Heart left ventricle (tissue), 13 donors: ENCODE data around the gene TPP2.

ENCODE experiments used
- POLR2A ChIP-seq, 2 donors: fragments of 450-650 bp; IDR thresholded peaks; one replicate each; pipeline ENCODE4 v1.6.1; 2017; ENCODE audit warnings: antibody characterized with exemption in 2 of 2, mild to moderate bottlenecking in 2 of 2, moderate library complexity in 2 of 2
- TF ChIP-seq, protein P1 (sequence below), 12 donors: fragments of 200-600 bp; sonication (generic) in 4 of 12; IDR thresholded peaks; one replicate each; pipeline versions ENCODE4 v1.5.0 to v1.8.0; 2018 to 2022; ENCODE audit warnings: antibody characterized with exemption in 12 of 12, mild to moderate bottlenecking in 5 of 12
- donor health status: ischemic (EF 13 %, LVEDD 7.1; RV severe dilation, severe dysfunction).
- donor health status: DM: no; HTN: yes; CAD: no.
- donor health status: DM: no; HTN: no; CAD: no.
- donor health status: ischemic (EF 25% LVEDD 6.9; RV normal size, moderate dysfunction).
- donor health status: ischemic (EF 25% LVEDD 5.7; RV mildly dilated, moderate dysfunction).
- donor health status: ischemic (EF 35%, LVEDD 5.7; RV mildly dilated, moderate dysfunction).
- donor health status: nonischemic (EF 11% LVEDD 7.7; RV severe dilation, severe dysfunction).
- donor health status: DM: yes; HTN: yes; CAD: no.
- donor health status: PGD.
- donor health status: ischemic (EF 29% LVEDD 5.4; RV normal size, mild dysfunction).
- donor health status: nonischemic (EF 23%, LVEDD 6.1; RV moderate dilation, normal function).

DNA sequence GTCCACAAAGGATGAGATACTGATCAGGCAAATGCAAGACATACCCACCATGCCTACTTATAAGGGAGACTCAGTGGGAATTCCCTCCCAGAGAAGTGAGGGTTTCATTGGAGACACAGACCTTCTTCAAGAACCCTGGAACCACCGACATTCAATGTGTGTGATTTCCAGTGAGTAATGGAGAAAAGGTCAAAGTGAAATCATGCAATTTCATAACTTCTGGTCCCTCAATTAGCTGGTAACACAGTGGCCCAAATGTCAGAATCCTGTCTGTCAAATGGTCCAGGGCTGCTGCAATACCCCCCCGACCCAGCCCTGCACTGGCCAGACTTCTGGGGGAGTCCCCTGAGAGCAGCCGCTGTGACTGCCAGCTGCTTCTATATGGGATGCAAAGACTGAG lies 102.7 kb downstream of the TPP2 start:
- TF ChIP-seq, protein P1, sequence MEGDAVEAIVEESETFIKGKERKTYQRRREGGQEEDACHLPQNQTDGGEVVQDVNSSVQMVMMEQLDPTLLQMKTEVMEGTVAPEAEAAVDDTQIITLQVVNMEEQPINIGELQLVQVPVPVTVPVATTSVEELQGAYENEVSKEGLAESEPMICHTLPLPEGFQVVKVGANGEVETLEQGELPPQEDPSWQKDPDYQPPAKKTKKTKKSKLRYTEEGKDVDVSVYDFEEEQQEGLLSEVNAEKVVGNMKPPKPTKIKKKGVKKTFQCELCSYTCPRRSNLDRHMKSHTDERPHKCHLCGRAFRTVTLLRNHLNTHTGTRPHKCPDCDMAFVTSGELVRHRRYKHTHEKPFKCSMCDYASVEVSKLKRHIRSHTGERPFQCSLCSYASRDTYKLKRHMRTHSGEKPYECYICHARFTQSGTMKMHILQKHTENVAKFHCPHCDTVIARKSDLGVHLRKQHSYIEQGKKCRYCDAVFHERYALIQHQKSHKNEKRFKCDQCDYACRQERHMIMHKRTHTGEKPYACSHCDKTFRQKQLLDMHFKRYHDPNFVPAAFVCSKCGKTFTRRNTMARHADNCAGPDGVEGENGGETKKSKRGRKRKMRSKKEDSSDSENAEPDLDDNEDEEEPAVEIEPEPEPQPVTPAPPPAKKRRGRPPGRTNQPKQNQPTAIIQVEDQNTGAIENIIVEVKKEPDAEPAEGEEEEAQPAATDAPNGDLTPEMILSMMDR (IDR thresholded peaks at IDR 0.05): no peak
- no peak for TF ChIP-seq POLR2A (IDR thresholded peaks at IDR 0.05)
